ENCODE measurements around the gene ANXA3. TPM values are rescaled to one million over a fixed set of nuclear protein-coding genes. Genes with fewer than 3 reads are reported as not detected.

ANXA3 gene
- total RNA-seq, 1 experiment from 2014 or later, result 263 TPM

- H3K9ac ChIP-seq (ENCODE audit: low read length), result no peak overlapping the region
- POLR2A ChIA-PET (ENCODE audit: unreplicated experiment), result interaction anchor here (0.6 kb wide), 1 partner anchor 1338 kb away, joined by 4 read pairs; no protein-coding TSS in a partner anchor
- H3K4me2 ChIP-seq (ENCODE audit: low read length), result no peak overlapping the region
- no peak overlapping the region for H3K4me3 ChIP-seq (ENCODE audit: low read length)
- no TSS peak for BruUV-seq (replicated peaks)
- CTCF ChIA-PET, result no interaction called here
- H2AFZ ChIP-seq (ENCODE audit: low read length), result no peak overlapping the region
- peaks cover 74% of the 10 kb centered on the region for H3K4me1 ChIP-seq (ENCODE audit: insufficient read depth, low read length)
- intact Hi-C loops (cut with micrococcal nuclease), result no loop called here
- no peaks in the 10 kb centered on the region for H3F3A ChIP-seq (ENCODE audit: low read length, unreplicated experiment)
- peaks cover 50% of the 10 kb centered on the region for H3K79me2 ChIP-seq (ENCODE audit: low read length)
- no peak for TF ChIP-seq EZH2 (IDR thresholded peaks at IDR 0.05; ENCODE audit: low read length, unreplicated experiment)
- TF ChIP-seq CTCF (conservative IDR thresholded peaks at IDR 0.05; ENCODE audit: low read depth, low read length), result no peak
- TF ChIP-seq EZH2phosphoT487 (IDR thresholded peaks at IDR 0.05; ENCODE audit: borderline replicate concordance, low read length), result no peak
- no peaks in the 10 kb centered on the region for H3K27me3 ChIP-seq (ENCODE audit: low read length)
- H4K20me1 ChIP-seq (ENCODE audit: low read length), result no peaks in the 10 kb centered on the region
- H3K27ac ChIP-seq (ENCODE audit: low read length), result no peak overlapping the region
- DNase-seq (no peak), ATAC-seq (no peak)
- H3K9me2 ChIP-seq (replicated peaks; ENCODE audit: low read length), result no peaks in the 10 kb centered on the region
- no peaks in the 10 kb centered on the region for H3K9me3 ChIP-seq (ENCODE audit: low read length)
- peaks cover 2% of the 10 kb centered on the region; the same call in 1 of the 2 replicates for H3K36me3 ChIP-seq (ENCODE audit: low read depth, low read length)
Measured at GRCh38 chr4:78562687-78563086, 11.1 kb downstream of the ANXA3 start.

GRCh38 chr4:78565971-78566372, 14.4 kb downstream of the ANXA3 start:
- peaks cover 2% of the 10 kb centered on the region; the same call in 1 of the 2 replicates for H3K36me3 ChIP-seq (ENCODE audit: low read depth, low read length)
- H3K4me3 ChIP-seq (ENCODE audit: low read length), result no peak overlapping the region
- H3K9ac ChIP-seq (ENCODE audit: low read length), result 0 out of 2 replicates have a peak overlapping the region, but pooled peaks have one; percentile 14
- DNase-seq (peak; percentile 67), ATAC-seq (peak; percentile 14; the same call in 1 of the 2 replicates)
- no peak overlapping the region for H2AFZ ChIP-seq (ENCODE audit: low read length)
- H3K9me3 ChIP-seq (ENCODE audit: low read length), result no peaks in the 10 kb centered on the region
- ChIA-PET CTCF (no interaction called here), POLR2A (ENCODE audit: unreplicated experiment) (interaction anchor here (0.5 kb wide), 1 partner anchor 298 kb away, joined by 4 read pairs; no protein-coding TSS in a partner anchor)
- peaks cover 63% of the 10 kb centered on the region for H3K79me2 ChIP-seq (ENCODE audit: low read length)
- H3K4me1 ChIP-seq (ENCODE audit: insufficient read depth, low read length), result peaks cover 69% of the 10 kb centered on the region
- H4K20me1 ChIP-seq (ENCODE audit: low read length), result no peaks in the 10 kb centered on the region
- peak overlapping the region; percentile 68 for H3K27ac ChIP-seq (ENCODE audit: low read length)
- peaks cover 3% of the 10 kb centered on the region for H3F3A ChIP-seq (ENCODE audit: low read length, unreplicated experiment)
- BruUV-seq (replicated peaks), result no TSS peak
- TF ChIP-seq EZH2phosphoT487 (IDR thresholded peaks at IDR 0.05; ENCODE audit: borderline replicate concordance, low read length) (no peak), CTCF (conservative IDR thresholded peaks at IDR 0.05; ENCODE audit: low read depth, low read length) (no peak), EZH2 (IDR thresholded peaks at IDR 0.05; ENCODE audit: low read length, unreplicated experiment) (no peak)
- H3K27me3 ChIP-seq (ENCODE audit: low read length), result no peaks in the 10 kb centered on the region
- 0 out of 2 replicates have a peak overlapping the region, but pooled peaks have one; percentile 6 for H3K4me2 ChIP-seq (ENCODE audit: low read length)
- intact Hi-C loops (cut with micrococcal nuclease), result loop anchor here (5.0 kb wide), 2 partner anchors 39 to 509 kb away; partner anchors contain the start of gene FRAS1
- H3K9me2 ChIP-seq (replicated peaks; ENCODE audit: low read length), result no peaks in the 10 kb centered on the region

GRCh38 chr4:78566834-78567499, 15.4 kb downstream of the ANXA3 start:
- peaks cover 3% of the 10 kb centered on the region for H3F3A ChIP-seq (ENCODE audit: low read length, unreplicated experiment)
- intact Hi-C loops (cut with micrococcal nuclease), result loop anchor here (5.0 kb wide), 2 partner anchors 40 to 510 kb away; partner anchors contain the start of gene FRAS1
- TF ChIP-seq EZH2phosphoT487 (IDR thresholded peaks at IDR 0.05; ENCODE audit: borderline replicate concordance, low read length), result no peak
- TF ChIP-seq CTCF (conservative IDR thresholded peaks at IDR 0.05; ENCODE audit: low read depth, low read length), result no peak
- no peak for TF ChIP-seq EZH2 (IDR thresholded peaks at IDR 0.05; ENCODE audit: low read length, unreplicated experiment)
- H3K9me2 ChIP-seq (replicated peaks; ENCODE audit: low read length), result no peaks in the 10 kb centered on the region
- H2AFZ ChIP-seq (ENCODE audit: low read length), result no peak overlapping the region
- peak overlapping the region; percentile 7; the same call in 1 of the 2 replicates for H3K4me2 ChIP-seq (ENCODE audit: low read length)
- DNase-seq, result peak; percentile 22
- H3K9me3 ChIP-seq (ENCODE audit: low read length), result no peaks in the 10 kb centered on the region
- no peaks in the 10 kb centered on the region for H3K27me3 ChIP-seq (ENCODE audit: low read length)
- peaks cover 11% of the 10 kb centered on the region for H3K36me3 ChIP-seq (ENCODE audit: low read depth, low read length)
- no peak overlapping the region for H3K4me3 ChIP-seq (ENCODE audit: low read length)
- H3K4me1 ChIP-seq (ENCODE audit: insufficient read depth, low read length), result peaks cover 59% of the 10 kb centered on the region
- no peak overlapping the region for H3K9ac ChIP-seq (ENCODE audit: low read length)
- ChIA-PET POLR2A (ENCODE audit: unreplicated experiment) (no interaction called here), CTCF (interaction anchor here (0.6 kb wide), 1 partner anchor 107 kb away, joined by 5 read pairs; no protein-coding TSS in a partner anchor)
- no TSS peak for BruUV-seq (replicated peaks)
- peak overlapping the region; percentile 35 for H3K27ac ChIP-seq (ENCODE audit: low read length)
- peak; percentile 25 for ATAC-seq
- peaks cover 66% of the 10 kb centered on the region for H3K79me2 ChIP-seq (ENCODE audit: low read length)
- H4K20me1 ChIP-seq (ENCODE audit: low read length), result no peaks in the 10 kb centered on the region
